IPS DF 6.9 (cell line): Measurements from ENCODE around the gene YPEL5.

Experiments used
- DNase-seq: peaks from one replicate; pipeline ENCODE4 v3.0.0-alpha.2; 2013; ENCODE audit warnings: low read depth, low spot score
- H3K27ac ChIP-seq: one replicate; pipeline ENCODE4 v1.5.1; 2013; ENCODE audit warnings: low read length, control low read depth
- H3K27me3 ChIP-seq: 2 replicates; pipeline ENCODE4 v1.6.1; 2013; ENCODE audit warnings: mild to moderate bottlenecking, low read length; ENCODE audit not compliant: control insufficient read depth, insufficient read depth
- H3K36me3 ChIP-seq: 2 replicates; pipeline ENCODE4 v1.6.1; 2013; ENCODE audit warnings: low read length; ENCODE audit not compliant: control insufficient read depth, insufficient read depth
- H3K4me1 ChIP-seq: 2 replicates; pipeline ENCODE4 v1.6.1; 2013; ENCODE audit warnings: low read length; ENCODE audit not compliant: control insufficient read depth, insufficient read depth
- H3K4me3 ChIP-seq: 2 replicates; pipeline ENCODE4 v1.5.1; 2013; ENCODE audit warnings: mild to moderate bottlenecking, low read length
- H3K9me3 ChIP-seq: 2 replicates; pipeline ENCODE4 v1.6.1; 2013; ENCODE audit warnings: low read length, inconsistent platforms; ENCODE audit not compliant: control insufficient read depth, insufficient read depth
- WGBS: extraction: QIAGEN DNeasy Blood & Tissue Kit; methylation state at CpG from one replicate; pipeline ENCODE4 v1.1.7; 2013; ENCODE audit warnings: mixed read lengths, missing lambda C conversion rate; ENCODE audit not compliant: insufficient read length, insufficient coverage; 5-methylcytosine and 5-hydroxymethylcytosine counted together

The YPEL5 gene

DNA sequence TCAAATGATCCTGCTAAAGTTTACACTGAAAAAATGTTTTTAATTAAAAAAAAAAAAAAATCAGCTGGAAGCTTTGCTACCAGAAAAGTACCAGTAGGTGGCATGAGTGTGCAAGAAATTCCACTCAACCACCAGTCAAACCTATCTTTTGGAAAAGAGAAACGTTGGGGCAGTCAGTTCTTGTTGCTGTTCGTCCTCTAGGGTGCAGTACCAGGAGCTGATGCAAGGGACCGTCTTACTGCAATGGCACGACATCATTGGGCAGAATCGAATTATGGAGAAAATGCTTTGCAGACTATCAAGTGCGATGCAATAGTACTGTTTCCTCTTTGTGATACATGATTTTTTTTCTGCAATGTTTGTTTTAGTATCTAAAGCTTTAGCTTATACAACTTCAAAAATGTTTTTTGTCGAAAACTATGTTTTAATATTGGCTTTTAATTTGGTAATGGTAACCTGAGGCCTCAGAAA lies 18.3 kb downstream of the YPEL5 start:
- peak; percentile 81 for DNase-seq
- no peaks in the 10 kb centered on the region for H3K9me3 ChIP-seq
- no peaks in the 10 kb centered on the region; the same call in 1 of the 2 replicates for H3K4me1 ChIP-seq
- H3K27me3 ChIP-seq = no peaks in the 10 kb centered on the region
- H3K27ac ChIP-seq = no peak overlapping the region
- no CpG with 5 or more reads among the region's 7 CpGs for WGBS
- H3K4me3 ChIP-seq = no peak overlapping the region
- H3K36me3 ChIP-seq = no peaks in the 10 kb centered on the region

- H3K4me3 ChIP-seq = no peak overlapping the region
- no peaks in the 10 kb centered on the region for H3K9me3 ChIP-seq
- H3K4me1 ChIP-seq = no peaks in the 10 kb centered on the region; the same call in 1 of the 2 replicates
- no peaks in the 10 kb centered on the region for H3K36me3 ChIP-seq
- no peak overlapping the region for H3K27ac ChIP-seq
- H3K27me3 ChIP-seq = no peaks in the 10 kb centered on the region
- no CpG with 5 or more reads among the region's 4 CpGs for WGBS
- DNase-seq = no peak
Observed at GRCh38 chr2:30165617-30166016, 18.8 kb downstream of the YPEL5 start.

DNA sequence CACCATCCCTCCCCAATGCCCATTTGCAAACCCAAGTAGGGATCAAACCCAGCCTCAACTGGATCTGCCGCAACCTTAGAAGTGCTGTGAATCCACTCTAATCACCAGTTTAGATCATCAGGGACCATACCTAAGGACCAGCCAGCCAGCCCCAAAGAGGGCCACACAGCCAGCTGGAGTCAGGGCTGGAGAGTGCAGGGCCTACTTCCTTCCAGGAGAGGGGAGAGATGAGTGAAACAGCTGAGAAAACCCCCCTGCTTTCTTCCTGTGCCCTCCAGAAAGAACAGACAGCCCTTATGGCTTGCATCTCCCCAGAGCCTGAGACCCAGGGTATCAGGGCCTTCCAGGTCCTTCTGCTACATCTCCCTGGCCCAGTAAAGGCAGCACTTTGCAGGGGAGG lies 25.8 kb downstream of the YPEL5 start:
- H3K27me3 ChIP-seq = no peaks in the 10 kb centered on the region
- H3K4me3 ChIP-seq = no peak overlapping the region
- no CpG with 5 or more reads among the region's 1 CpG for WGBS
- H3K4me1 ChIP-seq = no peaks in the 10 kb centered on the region
- no peak for DNase-seq
- no peaks in the 10 kb centered on the region for H3K9me3 ChIP-seq
- H3K36me3 ChIP-seq = no peaks in the 10 kb centered on the region
- no peak overlapping the region for H3K27ac ChIP-seq

GRCh38 chr2:30177440-30177839 lies 30.6 kb downstream of the YPEL5 start:
- Histone ChIP-seq H3K36me3 (no peaks in the 10 kb centered on the region), H3K9me3 (no peaks in the 10 kb centered on the region), H3K4me1 (no peaks in the 10 kb centered on the region), H3K4me3 (no peak overlapping the region), H3K27me3 (no peaks in the 10 kb centered on the region), H3K27ac (no peak overlapping the region)
- WGBS = no CpG with 5 or more reads among the region's 3 CpGs
- DNase-seq = no peak

DNA sequence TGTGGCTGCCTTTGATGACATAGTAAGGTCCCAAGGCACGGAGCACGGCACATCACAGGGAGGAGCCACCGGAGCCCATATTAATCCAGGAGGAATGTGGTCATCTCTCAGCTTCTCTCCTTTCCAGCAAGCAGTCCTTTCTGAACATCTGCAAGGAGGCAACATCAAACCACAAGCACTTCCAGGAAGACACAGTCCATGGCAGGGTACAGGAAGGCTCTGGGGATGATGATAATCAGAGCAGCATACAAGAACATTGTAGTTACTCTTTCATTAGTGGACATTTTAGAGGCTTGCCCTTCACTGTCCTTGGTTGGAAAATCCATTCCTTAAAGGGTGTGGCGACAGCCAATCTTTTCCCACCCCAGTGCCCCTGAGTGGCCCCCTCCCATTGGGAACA lies 31.1 kb downstream of the YPEL5 start:
- H3K4me1 ChIP-seq = no peaks in the 10 kb centered on the region
- DNase-seq = no peak
- no peak overlapping the region for H3K27ac ChIP-seq
- H3K9me3 ChIP-seq = no peaks in the 10 kb centered on the region
- no peak overlapping the region for H3K4me3 ChIP-seq
- no CpG with 5 or more reads among the region's 4 CpGs for WGBS
- H3K36me3 ChIP-seq = no peaks in the 10 kb centered on the region
- H3K27me3 ChIP-seq = no peaks in the 10 kb centered on the region

GRCh38 chr2:30178618-30179434 lies 32.0 kb downstream of the YPEL5 start:
- H3K27me3 ChIP-seq = no peaks in the 10 kb centered on the region
- no peaks in the 10 kb centered on the region for H3K36me3 ChIP-seq
- no peaks in the 10 kb centered on the region for H3K9me3 ChIP-seq
- no CpG with 5 or more reads among the region's 11 CpGs for WGBS
- H3K4me1 ChIP-seq = no peaks in the 10 kb centered on the region
- no peak for DNase-seq
- no peak overlapping the region for H3K4me3 ChIP-seq
- no peak overlapping the region for H3K27ac ChIP-seq

DNA sequence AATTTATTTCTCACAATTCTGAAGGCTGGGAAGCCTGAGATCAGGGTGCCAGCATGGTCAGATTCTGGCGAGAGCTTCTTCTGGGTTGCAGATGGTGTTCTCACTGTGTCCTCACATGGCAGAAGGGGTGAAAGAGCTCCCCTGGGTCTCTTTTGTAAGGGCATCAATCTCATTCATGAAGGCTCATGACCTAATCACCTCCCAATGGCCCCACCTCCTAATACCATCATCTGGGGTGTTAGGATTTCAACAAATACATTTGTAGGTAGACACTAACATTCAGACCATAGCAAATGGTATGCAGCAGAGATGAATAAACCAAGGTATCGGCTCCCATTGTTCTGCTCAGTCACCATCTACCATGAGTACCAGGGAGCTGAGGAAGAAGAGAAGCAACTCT lies 32.7 kb downstream of the YPEL5 start:
- no peaks in the 10 kb centered on the region for H3K9me3 ChIP-seq
- no peaks in the 10 kb centered on the region for H3K4me1 ChIP-seq
- DNase-seq = no peak
- H3K27me3 ChIP-seq = no peaks in the 10 kb centered on the region
- WGBS = no CpG with 5 or more reads among the region's 2 CpGs
- no peaks in the 10 kb centered on the region for H3K36me3 ChIP-seq
- H3K27ac ChIP-seq = no peak overlapping the region
- H3K4me3 ChIP-seq = no peak overlapping the region

GRCh38 chr2:30180226-30180625 lies 33.4 kb downstream of the YPEL5 start:
- WGBS = no CpG with 5 or more reads among the region's 3 CpGs
- Histone ChIP-seq H3K4me3 (no peak overlapping the region), H3K27ac (no peak overlapping the region), H3K36me3 (no peaks in the 10 kb centered on the region), H3K27me3 (no peaks in the 10 kb centered on the region), H3K9me3 (no peaks in the 10 kb centered on the region), H3K4me1 (no peaks in the 10 kb centered on the region)
- DNase-seq = no peak

DNA sequence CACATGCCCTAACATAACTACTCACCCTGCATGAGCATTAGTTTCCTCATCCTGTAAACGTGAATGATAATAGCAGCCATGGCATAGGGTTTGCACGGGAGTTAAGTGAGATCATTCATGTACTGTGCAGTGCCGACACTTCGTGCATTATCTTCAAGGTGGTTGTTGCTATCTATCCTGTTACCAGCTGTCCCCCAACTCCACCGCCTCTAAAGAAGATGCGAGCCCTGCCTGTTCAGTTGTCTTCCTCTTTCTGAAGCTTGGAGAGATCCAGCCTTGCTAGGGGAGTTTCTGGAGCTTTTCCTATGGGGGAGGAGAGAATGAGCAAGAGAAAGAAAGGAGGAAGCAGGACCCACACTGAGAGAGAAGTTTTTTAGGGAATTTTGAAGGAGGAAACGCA lies 34.4 kb downstream of the YPEL5 start:
- Histone ChIP-seq H3K36me3 (no peaks in the 10 kb centered on the region), H3K27ac (no peak overlapping the region), H3K9me3 (no peaks in the 10 kb centered on the region), H3K4me1 (no peaks in the 10 kb centered on the region), H3K27me3 (no peaks in the 10 kb centered on the region), H3K4me3 (no peak overlapping the region)
- no peak for DNase-seq
- no CpG with 5 or more reads among the region's 7 CpGs for WGBS

- H3K4me3 ChIP-seq = no peak overlapping the region
- no peak for DNase-seq
- no CpG with 5 or more reads among the region's 5 CpGs for WGBS
- no peaks in the 10 kb centered on the region for H3K36me3 ChIP-seq
- no peak overlapping the region for H3K27ac ChIP-seq
- H3K27me3 ChIP-seq = no peaks in the 10 kb centered on the region
- H3K9me3 ChIP-seq = no peaks in the 10 kb centered on the region
- H3K4me1 ChIP-seq = no peaks in the 10 kb centered on the region
Observed at GRCh38 chr2:30184035-30184434, 37.2 kb downstream of the YPEL5 start.

GRCh38 chr2:30185178-30185577 lies 38.4 kb downstream of the YPEL5 start:
- DNase-seq = no peak
- Histone ChIP-seq H3K27ac (no peak overlapping the region), H3K36me3 (no peaks in the 10 kb centered on the region), H3K9me3 (no peaks in the 10 kb centered on the region), H3K4me3 (no peak overlapping the region), H3K27me3 (no peaks in the 10 kb centered on the region), H3K4me1 (no peaks in the 10 kb centered on the region)
- WGBS = no CpG with 5 or more reads among the region's 4 CpGs
